Lung microvascular endothelial cell (primary cell): Measurements from ENCODE around the gene NOLC1. TPM values are rescaled to one million over a fixed set of nuclear protein-coding genes. Genes with fewer than 3 reads are reported as not detected.
A peak's percentile ranks its signal among the peaks of the same experiment; 100 is the strongest.
"Not testable (repeated sequence)": the region's sequence is repeated elsewhere in the genome, so short reads cannot be mapped to it uniquely, and the experiment has no call there.

Source experiments
- DNase-seq, 2 donors: peaks; one replicate each; pipeline versions ENCODE4 v3.0.0 to v3.0.0-alpha.2; 2010; ENCODE audit warnings: low read depth in 2 of 2
- total RNA-seq: library from RNA; depleted of rRNA; stranded (reverse); fragments of >200 nt; gene quantifications from 2 replicates; pipeline ENCODE4 v1.2.1, GENCODE V29; 2014

NOLC1 gene
- total RNA-seq, 1 donor from 2014 or later: 18.3 TPM

GRCh38 chr10:102153093-102153620 is 968 bp downstream of the NOLC1 start:
- no peak for DNase-seq

- no peak for DNase-seq
Observed at GRCh38 chr10:102154466-102155116, 2.4 kb downstream of the NOLC1 start.

GRCh38 chr10:102157224-102157623 is 5.0 kb downstream of the NOLC1 start:
- no peak for DNase-seq

GRCh38 chr10:102159051-102159597 is 6.9 kb downstream of the NOLC1 start:
- DNase-seq: no peak

- no peak for DNase-seq
Observed at GRCh38 chr10:102159831-102160230, 7.6 kb downstream of the NOLC1 start.

GRCh38 chr10:102163342-102163989 is 11.3 kb downstream of the NOLC1 start:
- DNase-seq: peak in 1 of 2 donors; percentile 19

- no peak for DNase-seq
Observed at GRCh38 chr10:102167861-102168260, 15.7 kb downstream of the NOLC1 start.

GRCh38 chr10:102170602-102171001 is 18.4 kb downstream of the NOLC1 start:
- no peak for DNase-seq

GRCh38 chr10:102172288-102172687 is 20.1 kb downstream of the NOLC1 start:
- DNase-seq: no peak

- peak in 1 of 2 donors; percentile 19 for DNase-seq
Observed at GRCh38 chr10:102175415-102175814, 23.2 kb downstream of the NOLC1 start.

GRCh38 chr10:102184606-102185005 is 32.4 kb downstream of the NOLC1 start:
- DNase-seq: no peak

- DNase-seq: no peak
Observed at GRCh38 chr10:102185272-102185671, 33.1 kb downstream of the NOLC1 start.

- no peak for DNase-seq
Observed at GRCh38 chr10:102185811-102186527, 33.8 kb downstream of the NOLC1 start.

- DNase-seq: no peak
Observed at GRCh38 chr10:102188298-102188940, 36.2 kb downstream of the NOLC1 start.

- not testable (repeated sequence) for DNase-seq
Observed at GRCh38 chr10:102188941-102189898, 37.0 kb downstream of the NOLC1 start.

GRCh38 chr10:102191956-102192355 is 39.8 kb downstream of the NOLC1 start:
- no peak for DNase-seq

GRCh38 chr10:102195296-102195870 is 43.2 kb downstream of the NOLC1 start:
- DNase-seq: no peak

GRCh38 chr10:102196893-102197292 is 44.7 kb downstream of the NOLC1 start:
- no peak for DNase-seq

GRCh38 chr10:102198027-102198426 is 45.8 kb downstream of the NOLC1 start:
- no peak for DNase-seq
